ENCODE results near the gene RDH14. TPM values are rescaled to one million over a fixed set of nuclear protein-coding genes. Genes with fewer than 3 reads are reported as not detected.

The RDH14 gene
- total RNA-seq, 4 donors from 2014 or later: 14.9 to 21.3 (median 18.3) TPM

DNA sequence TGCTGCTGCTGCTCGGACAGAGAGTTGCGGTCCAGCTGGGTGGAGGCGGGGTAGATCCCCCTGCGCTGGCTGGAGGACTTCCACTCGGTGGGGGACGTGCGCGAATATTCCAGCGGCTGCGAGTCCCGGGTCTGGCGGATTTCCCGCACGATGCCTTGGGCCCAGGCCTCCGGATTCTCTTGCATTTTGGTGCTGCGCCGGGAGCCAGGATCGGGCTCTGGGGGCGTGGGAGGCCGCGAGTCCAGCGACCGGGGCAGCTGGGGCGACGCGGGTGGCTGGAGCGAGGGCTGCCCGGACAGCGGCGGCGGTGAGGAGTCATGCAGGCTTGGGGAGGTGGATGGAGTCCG is 24.1 kb upstream of the RDH14 start:
- TF ChIP-seq POLR2A (IDR thresholded peaks at IDR 0.05): no peak
- TF ChIP-seq, protein P1, sequence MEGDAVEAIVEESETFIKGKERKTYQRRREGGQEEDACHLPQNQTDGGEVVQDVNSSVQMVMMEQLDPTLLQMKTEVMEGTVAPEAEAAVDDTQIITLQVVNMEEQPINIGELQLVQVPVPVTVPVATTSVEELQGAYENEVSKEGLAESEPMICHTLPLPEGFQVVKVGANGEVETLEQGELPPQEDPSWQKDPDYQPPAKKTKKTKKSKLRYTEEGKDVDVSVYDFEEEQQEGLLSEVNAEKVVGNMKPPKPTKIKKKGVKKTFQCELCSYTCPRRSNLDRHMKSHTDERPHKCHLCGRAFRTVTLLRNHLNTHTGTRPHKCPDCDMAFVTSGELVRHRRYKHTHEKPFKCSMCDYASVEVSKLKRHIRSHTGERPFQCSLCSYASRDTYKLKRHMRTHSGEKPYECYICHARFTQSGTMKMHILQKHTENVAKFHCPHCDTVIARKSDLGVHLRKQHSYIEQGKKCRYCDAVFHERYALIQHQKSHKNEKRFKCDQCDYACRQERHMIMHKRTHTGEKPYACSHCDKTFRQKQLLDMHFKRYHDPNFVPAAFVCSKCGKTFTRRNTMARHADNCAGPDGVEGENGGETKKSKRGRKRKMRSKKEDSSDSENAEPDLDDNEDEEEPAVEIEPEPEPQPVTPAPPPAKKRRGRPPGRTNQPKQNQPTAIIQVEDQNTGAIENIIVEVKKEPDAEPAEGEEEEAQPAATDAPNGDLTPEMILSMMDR (IDR thresholded peaks at IDR 0.05): no peak
- H3K9me3 ChIP-seq: no peaks in the 10 kb centered on the region
- DNase-seq: no peak
- H3K27me3 ChIP-seq: no peaks in the 10 kb centered on the region
- H3K36me3 ChIP-seq: no peaks in the 10 kb centered on the region
- H3K27ac ChIP-seq: no peak overlapping the region
- H3K4me1 ChIP-seq: no peaks in the 10 kb centered on the region
- H3K4me3 ChIP-seq: no peak overlapping the region

DNA sequence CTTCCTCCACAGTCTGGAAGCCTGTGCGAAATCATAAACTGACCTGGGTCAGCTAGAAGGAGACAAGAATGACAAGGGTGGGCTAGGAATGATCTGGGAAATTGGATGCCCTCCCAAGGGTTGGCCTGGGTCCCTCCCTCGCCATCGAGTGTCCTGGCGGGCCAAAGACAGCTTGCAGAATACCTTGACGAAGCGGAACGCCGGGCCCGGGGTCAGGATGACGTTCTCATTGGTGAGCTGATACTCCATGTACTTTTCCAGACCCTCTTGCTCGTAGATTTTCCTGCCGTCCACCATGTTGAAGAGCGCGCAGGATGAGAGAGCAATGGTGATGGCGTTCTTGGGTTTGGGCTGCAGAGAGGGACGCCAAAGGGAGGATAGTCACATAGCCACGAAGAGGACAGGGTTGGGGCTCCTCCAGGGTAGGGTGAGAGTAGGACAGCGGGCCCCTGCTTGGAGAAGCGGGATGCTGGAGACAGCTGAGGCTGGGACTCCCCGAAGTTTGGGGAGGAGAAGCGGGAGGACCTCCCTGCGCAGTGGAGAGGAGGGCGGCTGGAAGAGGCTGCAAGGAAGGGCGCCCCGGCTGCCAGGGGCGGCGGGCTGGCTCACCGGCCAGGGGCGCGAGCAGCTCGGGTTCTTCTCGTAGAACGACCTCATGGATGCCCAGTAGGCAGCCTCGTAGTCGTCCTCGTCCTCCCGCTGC is 23.6 kb upstream of the RDH14 start:
- Histone ChIP-seq H3K27ac (no peak overlapping the region), H3K27me3 (no peaks in the 10 kb centered on the region), H3K4me3 (no peak overlapping the region), H3K36me3 (no peaks in the 10 kb centered on the region), H3K9me3 (no peaks in the 10 kb centered on the region), H3K4me1 (no peaks in the 10 kb centered on the region)
- DNase-seq: no peak
- TF ChIP-seq, protein P1 (IDR thresholded peaks at IDR 0.05): no peak

DNA sequence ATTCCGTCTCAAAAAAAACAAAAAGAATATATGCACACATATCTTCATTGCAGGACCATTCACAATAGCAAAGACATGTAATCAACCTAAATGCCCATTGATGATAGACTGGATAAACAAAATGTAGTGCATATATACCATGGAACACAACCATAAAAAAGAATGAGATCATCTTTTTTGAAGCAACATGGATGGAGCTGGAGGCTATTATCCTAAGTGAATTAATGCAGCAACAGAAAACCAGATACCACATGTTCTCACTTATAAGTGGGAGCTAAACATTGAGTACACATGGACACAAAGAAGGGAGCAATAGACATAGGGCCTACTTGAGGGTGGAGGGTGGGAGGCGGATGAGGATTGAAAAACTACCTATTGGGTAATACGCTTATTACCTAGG is 20.2 kb upstream of the RDH14 start:
- no peak for DNase-seq
- Histone ChIP-seq H3K4me3 (no peak overlapping the region), H3K27ac (no peak overlapping the region), H3K9me3 (no peaks in the 10 kb centered on the region), H3K4me1 (no peaks in the 10 kb centered on the region), H3K27me3 (no peaks in the 10 kb centered on the region), H3K36me3 (no peaks in the 10 kb centered on the region)
- TF ChIP-seq, protein P1 (IDR thresholded peaks at IDR 0.05): no peak
- TF ChIP-seq POLR2A (IDR thresholded peaks at IDR 0.05): no peak

DNA sequence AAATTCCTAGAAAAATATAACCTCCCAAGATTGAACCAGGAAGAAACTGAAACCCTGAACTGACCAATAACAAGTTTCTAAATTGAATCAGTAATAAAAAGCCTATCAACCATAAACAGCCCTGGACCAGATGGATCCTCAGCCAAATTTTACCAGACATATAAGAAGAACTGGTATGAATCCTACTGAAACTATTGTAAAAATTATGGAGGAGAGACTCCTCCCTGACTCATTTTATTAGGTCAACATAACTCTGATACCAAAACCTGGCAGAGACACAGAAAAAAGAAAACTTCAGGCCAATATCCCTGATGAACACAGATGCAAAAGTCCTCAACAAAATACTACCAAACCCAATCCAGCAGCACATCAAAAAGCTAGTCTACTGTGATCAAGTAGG is 17.6 kb upstream of the RDH14 start:
- Histone ChIP-seq H3K36me3 (no peaks in the 10 kb centered on the region), H3K27ac (no peak overlapping the region), H3K9me3 (no peaks in the 10 kb centered on the region), H3K4me1 (no peaks in the 10 kb centered on the region), H3K27me3 (no peaks in the 10 kb centered on the region), H3K4me3 (no peak overlapping the region)
- DNase-seq: no peak
- TF ChIP-seq, protein P1 (IDR thresholded peaks at IDR 0.05): no peak
- no peak for TF ChIP-seq POLR2A (IDR thresholded peaks at IDR 0.05)

DNA sequence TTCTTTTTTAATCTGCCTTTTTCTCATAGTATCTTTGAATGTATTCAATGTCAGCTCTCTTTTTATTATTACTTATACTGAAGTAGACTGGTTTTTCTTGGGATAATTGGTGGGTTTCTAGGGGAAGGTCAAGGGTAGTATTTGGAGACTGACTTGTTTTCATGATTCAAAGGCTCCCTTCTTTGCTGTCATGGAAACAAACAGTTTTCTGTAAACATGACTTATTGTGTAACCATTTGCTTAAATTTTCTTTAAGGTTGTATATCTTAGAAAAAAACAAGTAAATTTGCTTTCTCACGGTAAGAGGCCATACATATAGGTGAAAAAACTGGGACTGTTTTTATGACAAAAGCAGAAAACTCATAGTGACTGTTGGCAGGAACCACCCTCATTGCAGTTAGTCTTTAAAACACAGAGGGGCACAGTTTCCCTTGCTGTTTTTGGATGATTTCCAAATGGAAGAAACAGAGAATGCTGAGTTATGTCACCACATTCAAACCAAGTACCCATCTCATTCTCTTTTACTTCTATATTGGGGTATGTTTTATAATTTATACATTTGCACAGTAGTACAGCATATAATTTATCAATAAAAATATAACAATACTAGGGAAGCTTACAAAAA is 5.8 kb upstream of the RDH14 start:
- Histone ChIP-seq H3K4me3 (no peak overlapping the region), H3K27me3 (no peaks in the 10 kb centered on the region), H3K4me1 (no peaks in the 10 kb centered on the region), H3K9me3 (no peaks in the 10 kb centered on the region), H3K36me3 (no peaks in the 10 kb centered on the region), H3K27ac (no peak overlapping the region)
- no peak for TF ChIP-seq POLR2A (IDR thresholded peaks at IDR 0.05)
- TF ChIP-seq, protein P1 (IDR thresholded peaks at IDR 0.05): no peak
- DNase-seq: no peak
